Measurements from ENCODE around the gene FAM78B. TPM values are rescaled to one million over a fixed set of nuclear protein-coding genes. Genes with fewer than 3 reads are reported as not detected.
A peak's percentile ranks its signal among the peaks of the same experiment; 100 is the strongest.

The FAM78B gene
- polyA plus RNA-seq, 4 donors: 0.22 to 1.3 (median 0.86) TPM

DNA sequence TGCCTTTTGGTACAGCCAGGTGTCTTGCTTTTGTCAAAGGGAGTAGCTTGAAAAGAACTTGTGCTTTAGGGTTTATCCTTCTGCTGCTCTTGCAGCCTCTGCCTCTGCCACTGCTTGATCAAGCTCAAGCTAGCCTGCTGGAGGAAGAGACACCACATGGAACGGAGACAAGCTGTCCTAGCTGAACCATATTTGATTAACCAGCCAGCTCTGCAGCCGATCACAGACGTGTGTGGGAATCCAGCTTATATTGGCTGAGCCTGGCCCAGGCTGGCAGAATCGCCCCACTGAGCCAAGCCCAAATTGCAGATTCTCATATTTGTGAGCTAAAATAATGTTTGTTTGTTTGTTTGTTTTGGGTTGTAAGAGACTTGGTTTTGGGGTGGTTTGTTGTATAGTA is 18.7 kb upstream of the FAM78B start:
- H3K36me3 ChIP-seq (ENCODE audit: control insufficient read depth in 3 of 3, insufficient read depth in 2 of 3, low read depth in 1 of 3, low read length in 3 of 3): no peaks in the 10 kb centered on the region
- no peaks in the 10 kb centered on the region for H3K9me3 ChIP-seq (ENCODE audit: control insufficient read depth in 2 of 2, insufficient read depth in 1 of 2, low read depth in 1 of 2, low read length in 1 of 2)
- no peak for DNase-seq
- H3K27ac ChIP-seq (ENCODE audit: low read depth in 1 of 3, low read length in 2 of 3): no peak overlapping the region
- 78 to 87% (median 78%) methylated on average over 4 of the region's 4 CpGs for WGBS, 3 donors
- no peak for FAIRE-seq
- H3K4me3 ChIP-seq (ENCODE audit: low read depth in 1 of 3, low read length in 3 of 3): no peak overlapping the region
- peaks cover 0 to 11% (median 5%) of the 10 kb centered on the region in 3 donors for H3K27me3 ChIP-seq (ENCODE audit: control insufficient read depth in 3 of 3, insufficient read depth in 3 of 3, low read length in 3 of 3)
- H3K4me1 ChIP-seq (ENCODE audit: control insufficient read depth in 3 of 3, insufficient read depth in 2 of 3, low read depth in 1 of 3, low read length in 2 of 3): no peaks in the 10 kb centered on the region

DNA sequence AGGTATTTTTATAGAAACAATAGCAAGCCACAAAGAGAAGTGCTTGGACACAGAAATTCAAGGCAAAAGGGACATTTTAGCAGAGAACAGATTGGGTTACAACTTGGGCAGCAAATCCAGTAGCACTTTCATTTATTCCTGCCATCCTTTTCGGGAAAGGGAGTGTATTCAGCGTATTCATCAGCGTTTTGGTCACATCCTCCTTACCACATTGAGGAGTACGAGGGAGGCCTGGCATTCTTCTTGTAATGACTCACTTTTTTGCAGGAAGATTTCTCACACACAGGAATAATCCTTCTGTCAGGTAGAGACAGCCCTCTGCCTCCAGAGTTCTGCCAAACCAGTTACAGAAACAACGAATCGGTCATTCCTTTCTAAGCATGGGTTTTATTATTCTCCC is 18.1 kb upstream of the FAM78B start:
- Histone ChIP-seq H3K27ac (ENCODE audit: low read depth in 1 of 3, low read length in 2 of 3) (no peak overlapping the region), H3K4me3 (ENCODE audit: low read depth in 1 of 3, low read length in 3 of 3) (no peak overlapping the region), H3K27me3 (ENCODE audit: control insufficient read depth in 3 of 3, insufficient read depth in 3 of 3, low read length in 3 of 3) (peaks cover 0 to 11% (median 5%) of the 10 kb centered on the region in 3 donors), H3K4me1 (ENCODE audit: control insufficient read depth in 3 of 3, insufficient read depth in 2 of 3, low read depth in 1 of 3, low read length in 2 of 3) (no peaks in the 10 kb centered on the region), H3K36me3 (ENCODE audit: control insufficient read depth in 3 of 3, insufficient read depth in 2 of 3, low read depth in 1 of 3, low read length in 3 of 3) (no peaks in the 10 kb centered on the region), H3K9me3 (ENCODE audit: control insufficient read depth in 2 of 2, insufficient read depth in 1 of 2, low read depth in 1 of 2, low read length in 1 of 2) (no peaks in the 10 kb centered on the region)
- DNase-seq (no peak), FAIRE-seq (no peak)
- WGBS, 3 donors: 72 to 77% (median 73%) methylated on average over 6 of the region's 6 CpGs

DNA sequence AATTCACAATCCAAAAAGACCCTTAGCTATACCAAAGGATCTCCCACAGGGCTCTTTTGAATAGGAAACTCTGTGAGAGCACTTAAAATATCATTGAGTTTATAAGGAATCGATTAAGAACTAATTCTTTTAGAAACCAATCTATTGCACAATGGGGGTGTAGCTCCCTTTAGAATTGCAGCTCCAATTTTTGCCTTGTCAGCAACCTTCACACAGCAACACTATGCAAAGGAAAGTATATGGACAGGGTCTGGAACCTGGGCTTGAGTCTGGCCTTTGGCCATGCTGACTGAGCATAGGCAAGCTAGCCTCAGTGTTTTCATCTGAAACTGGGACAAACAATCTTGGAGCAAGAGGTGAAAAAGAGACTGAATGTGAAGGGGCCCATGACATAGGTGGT is 17.2 kb upstream of the FAM78B start:
- no peaks in the 10 kb centered on the region for H3K4me1 ChIP-seq (ENCODE audit: control insufficient read depth in 3 of 3, insufficient read depth in 2 of 3, low read depth in 1 of 3, low read length in 2 of 3)
- H3K27ac ChIP-seq (ENCODE audit: low read depth in 1 of 3, low read length in 2 of 3): no peak overlapping the region
- H3K9me3 ChIP-seq (ENCODE audit: control insufficient read depth in 2 of 2, insufficient read depth in 1 of 2, low read depth in 1 of 2, low read length in 1 of 2): no peaks in the 10 kb centered on the region
- DNase-seq: no peak
- H3K4me3 ChIP-seq (ENCODE audit: low read depth in 1 of 3, low read length in 3 of 3): no peak overlapping the region
- FAIRE-seq: no peak
- peaks cover 0 to 11% (median 5%) of the 10 kb centered on the region in 3 donors for H3K27me3 ChIP-seq (ENCODE audit: control insufficient read depth in 3 of 3, insufficient read depth in 3 of 3, low read length in 3 of 3)
- no peaks in the 10 kb centered on the region for H3K36me3 ChIP-seq (ENCODE audit: control insufficient read depth in 3 of 3, insufficient read depth in 2 of 3, low read depth in 1 of 3, low read length in 3 of 3)
- 65 to 90% (median 86%) methylated on average over 1 of the region's 1 CpG for WGBS, 3 donors

DNA sequence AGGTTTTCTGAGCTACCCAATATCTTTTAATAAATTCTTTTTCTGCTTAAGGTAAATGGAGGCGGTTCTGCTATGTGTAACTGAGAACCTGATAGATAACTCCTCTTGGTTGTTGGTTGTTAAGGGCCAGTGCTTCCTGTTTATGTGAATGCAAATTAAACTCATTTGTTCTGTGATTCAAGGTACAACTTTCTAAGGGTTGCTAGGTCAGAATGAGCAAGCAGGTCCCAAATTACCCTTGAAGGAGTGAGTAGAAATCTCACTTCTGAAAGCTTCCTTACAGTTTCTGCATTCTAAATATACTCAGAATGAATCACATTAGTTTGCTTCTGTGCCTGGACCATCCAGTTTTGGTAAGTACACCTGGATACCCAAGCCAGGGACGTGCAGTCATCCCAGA is 15.5 kb upstream of the FAM78B start:
- DNase-seq (no peak), FAIRE-seq (no peak)
- Histone ChIP-seq H3K36me3 (ENCODE audit: control insufficient read depth in 3 of 3, insufficient read depth in 2 of 3, low read depth in 1 of 3, low read length in 3 of 3) (no peaks in the 10 kb centered on the region), H3K27me3 (ENCODE audit: control insufficient read depth in 3 of 3, insufficient read depth in 3 of 3, low read length in 3 of 3) (peaks cover 0 to 15% (median 5%) of the 10 kb centered on the region in 3 donors), H3K27ac (ENCODE audit: low read depth in 1 of 3, low read length in 2 of 3) (no peak overlapping the region), H3K4me3 (ENCODE audit: low read depth in 1 of 3, low read length in 3 of 3) (no peak overlapping the region), H3K4me1 (ENCODE audit: control insufficient read depth in 3 of 3, insufficient read depth in 2 of 3, low read depth in 1 of 3, low read length in 2 of 3) (no peaks in the 10 kb centered on the region), H3K9me3 (ENCODE audit: control insufficient read depth in 2 of 2, insufficient read depth in 1 of 2, low read depth in 1 of 2, low read length in 1 of 2) (no peaks in the 10 kb centered on the region)
- WGBS, 3 donors: 51 to 71% (median 68%) methylated on average over 2 of the region's 2 CpGs

DNA sequence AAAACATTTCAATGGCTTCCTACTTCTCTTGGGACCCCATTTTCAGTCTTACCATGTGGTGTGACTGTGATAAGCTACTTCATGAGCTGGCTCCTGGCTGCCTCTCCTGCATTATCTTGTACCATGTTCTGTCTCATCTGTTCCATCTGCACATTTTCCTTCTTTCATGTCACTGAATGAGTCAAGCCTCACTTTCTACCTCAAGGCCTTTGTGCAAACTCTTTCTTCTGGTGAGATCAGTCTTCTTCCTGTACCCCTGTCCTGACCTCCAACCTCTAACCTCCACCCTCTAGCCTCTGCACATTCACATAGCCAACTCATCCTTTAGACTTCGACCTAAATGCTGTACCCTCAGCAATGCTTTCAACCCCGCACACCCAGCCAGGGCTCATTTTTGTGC is 9.6 kb upstream of the FAM78B start:
- no peaks in the 10 kb centered on the region for H3K36me3 ChIP-seq (ENCODE audit: control insufficient read depth in 3 of 3, insufficient read depth in 2 of 3, low read depth in 1 of 3, low read length in 3 of 3)
- H3K4me1 ChIP-seq (ENCODE audit: control insufficient read depth in 3 of 3, insufficient read depth in 2 of 3, low read depth in 1 of 3, low read length in 2 of 3): no peaks in the 10 kb centered on the region
- FAIRE-seq (no peak), DNase-seq (no peak)
- H3K9me3 ChIP-seq (ENCODE audit: control insufficient read depth in 2 of 2, insufficient read depth in 1 of 2, low read depth in 1 of 2, low read length in 1 of 2): no peaks in the 10 kb centered on the region
- H3K27ac ChIP-seq (ENCODE audit: low read depth in 1 of 3, low read length in 2 of 3): no peak overlapping the region
- 87 to 90% (median 89%) methylated on average over 2 of the region's 2 CpGs for WGBS, 3 donors
- H3K4me3 ChIP-seq (ENCODE audit: low read depth in 1 of 3, low read length in 3 of 3): no peak overlapping the region
- H3K27me3 ChIP-seq (ENCODE audit: control insufficient read depth in 3 of 3, insufficient read depth in 3 of 3, low read length in 3 of 3): peaks cover 0 to 7% (median 5%) of the 10 kb centered on the region in 3 donors

DNA sequence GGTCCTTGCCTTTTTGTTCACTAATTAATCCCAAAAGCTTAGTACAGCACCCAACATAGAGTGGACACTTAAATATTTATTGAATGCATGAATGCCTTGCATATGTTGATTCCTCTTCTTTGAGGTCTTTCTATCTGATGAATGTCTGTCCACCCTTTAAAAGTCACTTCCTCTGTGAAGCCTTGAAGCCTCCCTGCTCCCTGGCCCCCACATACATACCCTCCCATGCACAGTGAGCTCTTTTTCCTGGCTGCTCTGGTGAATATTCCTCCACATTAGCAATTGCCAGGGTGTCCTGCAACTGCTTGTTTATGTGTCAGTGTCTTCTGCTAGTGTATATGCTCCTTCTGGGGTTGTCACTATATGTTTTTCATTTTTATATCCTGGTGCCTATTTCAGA is 8.2 kb upstream of the FAM78B start:
- DNase-seq (no peak), FAIRE-seq (no peak)
- Histone ChIP-seq H3K27ac (ENCODE audit: low read depth in 1 of 3, low read length in 2 of 3) (no peak overlapping the region), H3K9me3 (ENCODE audit: control insufficient read depth in 2 of 2, insufficient read depth in 1 of 2, low read depth in 1 of 2, low read length in 1 of 2) (no peaks in the 10 kb centered on the region), H3K36me3 (ENCODE audit: control insufficient read depth in 3 of 3, insufficient read depth in 2 of 3, low read depth in 1 of 3, low read length in 3 of 3) (no peaks in the 10 kb centered on the region), H3K27me3 (ENCODE audit: control insufficient read depth in 3 of 3, insufficient read depth in 3 of 3, low read length in 3 of 3) (peaks cover 0 to 7% (median 5%) of the 10 kb centered on the region in 3 donors), H3K4me3 (ENCODE audit: low read depth in 1 of 3, low read length in 3 of 3) (no peak overlapping the region), H3K4me1 (ENCODE audit: control insufficient read depth in 3 of 3, insufficient read depth in 2 of 3, low read depth in 1 of 3, low read length in 2 of 3) (no peaks in the 10 kb centered on the region)

GRCh38 chr1:166174108-166174507 is 7.3 kb upstream of the FAM78B start:
- no peak overlapping the region for H3K27ac ChIP-seq (ENCODE audit: low read depth in 1 of 3, low read length in 2 of 3)
- FAIRE-seq (no peak), DNase-seq (no peak)
- 55 to 67% (median 65%) methylated on average over 4 of the region's 4 CpGs for WGBS, 3 donors
- H3K9me3 ChIP-seq (ENCODE audit: control insufficient read depth in 2 of 2, insufficient read depth in 1 of 2, low read depth in 1 of 2, low read length in 1 of 2): no peaks in the 10 kb centered on the region
- H3K36me3 ChIP-seq (ENCODE audit: control insufficient read depth in 3 of 3, insufficient read depth in 2 of 3, low read depth in 1 of 3, low read length in 3 of 3): no peaks in the 10 kb centered on the region
- H3K4me3 ChIP-seq (ENCODE audit: low read depth in 1 of 3, low read length in 3 of 3): no peak overlapping the region
- no peaks in the 10 kb centered on the region for H3K4me1 ChIP-seq (ENCODE audit: control insufficient read depth in 3 of 3, insufficient read depth in 2 of 3, low read depth in 1 of 3, low read length in 2 of 3)
- peaks cover 0 to 7% (median 5%) of the 10 kb centered on the region in 3 donors for H3K27me3 ChIP-seq (ENCODE audit: control insufficient read depth in 3 of 3, insufficient read depth in 3 of 3, low read length in 3 of 3)

- peaks cover 0 to 5% (median 5%) of the 10 kb centered on the region in 3 donors for H3K27me3 ChIP-seq (ENCODE audit: control insufficient read depth in 3 of 3, insufficient read depth in 3 of 3, low read length in 3 of 3)
- no peaks in the 10 kb centered on the region for H3K36me3 ChIP-seq (ENCODE audit: control insufficient read depth in 3 of 3, insufficient read depth in 2 of 3, low read depth in 1 of 3, low read length in 3 of 3)
- H3K4me1 ChIP-seq (ENCODE audit: control insufficient read depth in 3 of 3, insufficient read depth in 2 of 3, low read depth in 1 of 3, low read length in 2 of 3): peaks cover 0 to 8% (median 4%) of the 10 kb centered on the region in 3 donors
- no peak for FAIRE-seq
- H3K27ac ChIP-seq (ENCODE audit: low read depth in 1 of 3, low read length in 2 of 3): no peak overlapping the region
- H3K4me3 ChIP-seq (ENCODE audit: low read depth in 1 of 3, low read length in 3 of 3): no peak overlapping the region
- WGBS, 3 donors: 53 to 63% (median 53%) methylated on average over 2 of the region's 2 CpGs
- DNase-seq: peak in 1 of 2 donors; percentile 17
- no peaks in the 10 kb centered on the region for H3K9me3 ChIP-seq (ENCODE audit: control insufficient read depth in 2 of 2, insufficient read depth in 1 of 2, low read depth in 1 of 2, low read length in 1 of 2)
Measured at GRCh38 chr1:166172106-166172505, 5.3 kb upstream of the FAM78B start.

- Histone ChIP-seq H3K9me3 (ENCODE audit: control insufficient read depth in 2 of 2, insufficient read depth in 1 of 2, low read depth in 1 of 2, low read length in 1 of 2) (no peaks in the 10 kb centered on the region), H3K27ac (ENCODE audit: low read depth in 1 of 3, low read length in 2 of 3) (no peak overlapping the region), H3K27me3 (ENCODE audit: control insufficient read depth in 3 of 3, insufficient read depth in 3 of 3, low read length in 3 of 3) (peaks cover 2 to 9% (median 2%) of the 10 kb centered on the region in 3 donors), H3K4me1 (ENCODE audit: control insufficient read depth in 3 of 3, insufficient read depth in 2 of 3, low read depth in 1 of 3, low read length in 2 of 3) (peaks cover 0 to 8% (median 8%) of the 10 kb centered on the region in 3 donors), H3K4me3 (ENCODE audit: low read depth in 1 of 3, low read length in 3 of 3) (no peak overlapping the region), H3K36me3 (ENCODE audit: control insufficient read depth in 3 of 3, insufficient read depth in 2 of 3, low read depth in 1 of 3, low read length in 3 of 3) (no peaks in the 10 kb centered on the region)
- WGBS, 3 donors: 8 to 48% (median 30%) methylated on average over 2 of the region's 2 CpGs
- no peak for FAIRE-seq
- DNase-seq: no peak
Measured at GRCh38 chr1:166170726-166171125, 3.9 kb upstream of the FAM78B start.
